Measurements from ENCODE around the gene CLASP1.

The CLASP1 gene

DNA sequence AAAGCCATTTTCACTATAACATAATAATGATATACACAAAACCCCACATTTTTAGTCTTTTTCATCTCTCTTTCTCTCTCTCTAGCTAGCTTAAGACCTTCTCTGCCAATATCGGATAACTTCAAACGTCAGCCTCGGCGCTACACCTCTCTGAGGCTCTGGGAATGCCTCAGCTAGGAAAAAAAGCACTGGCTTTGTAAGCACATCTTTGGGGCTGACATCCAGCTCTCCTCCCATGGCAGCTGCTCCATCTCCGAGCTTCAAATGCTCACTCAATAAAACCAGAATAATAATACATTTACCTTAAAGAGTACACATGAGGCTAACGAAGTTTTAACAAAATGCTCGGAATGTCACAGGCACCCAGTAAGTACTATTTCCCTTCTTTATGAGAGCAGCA, 107.8 kb downstream of the CLASP1 start (continued):
- TF ChIP-seq, protein P1, sequence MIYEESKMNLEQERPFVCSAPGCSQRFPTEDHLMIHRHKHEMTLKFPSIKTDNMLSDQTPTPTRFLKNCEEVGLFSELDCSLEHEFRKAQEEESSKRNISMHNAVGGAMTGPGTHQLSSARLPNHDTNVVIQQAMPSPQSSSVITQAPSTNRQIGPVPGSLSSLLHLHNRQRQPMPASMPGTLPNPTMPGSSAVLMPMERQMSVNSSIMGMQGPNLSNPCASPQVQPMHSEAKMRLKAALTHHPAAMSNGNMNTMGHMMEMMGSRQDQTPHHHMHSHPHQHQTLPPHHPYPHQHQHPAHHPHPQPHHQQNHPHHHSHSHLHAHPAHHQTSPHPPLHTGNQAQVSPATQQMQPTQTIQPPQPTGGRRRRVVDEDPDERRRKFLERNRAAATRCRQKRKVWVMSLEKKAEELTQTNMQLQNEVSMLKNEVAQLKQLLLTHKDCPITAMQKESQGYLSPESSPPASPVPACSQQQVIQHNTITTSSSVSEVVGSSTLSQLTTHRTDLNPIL (CRISPR knock-in tag; IDR thresholded peaks at IDR 0.05; ENCODE audit: low read depth) = no peak
- TF ChIP-seq ARNTL (CRISPR knock-in tag; IDR thresholded peaks at IDR 0.05; ENCODE audit: borderline replicate concordance, low read depth) (no peak), GLIS3 (CRISPR knock-in tag; IDR thresholded peaks at IDR 0.05) (no peak), ZNF70 (CRISPR knock-in tag; IDR thresholded peaks at IDR 0.05) (no peak)

DNA sequence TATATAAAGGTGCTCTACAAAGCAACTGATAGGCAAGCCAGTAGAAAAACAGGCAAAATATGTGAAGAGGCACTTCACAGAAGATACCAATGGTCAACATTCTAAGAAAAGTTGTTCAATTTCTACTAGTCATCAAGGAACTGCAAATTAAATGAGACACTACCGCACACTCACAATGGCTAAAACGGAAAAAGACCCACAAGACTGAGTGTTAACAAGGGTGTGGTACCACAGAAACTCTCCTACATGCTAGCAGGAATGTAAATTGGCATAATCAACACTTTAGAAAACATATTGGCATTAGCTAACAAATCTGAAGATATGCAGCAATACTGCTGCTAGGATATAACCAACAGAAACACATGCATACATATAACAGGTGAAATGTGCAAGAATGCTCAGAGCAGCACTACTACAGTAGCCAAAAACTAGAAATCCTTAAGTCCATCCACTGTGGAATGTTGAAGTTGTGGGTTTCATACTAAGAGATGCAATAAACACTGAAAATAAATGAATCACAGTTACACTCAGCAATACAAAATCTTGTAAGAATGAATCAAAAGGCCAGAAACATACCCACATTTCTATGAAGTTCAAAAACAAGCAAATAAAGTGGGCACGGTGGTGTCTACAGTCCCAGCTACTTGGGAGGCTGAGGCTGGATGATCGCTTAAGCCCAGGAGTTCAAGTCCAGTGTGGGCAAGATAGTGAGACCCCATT, 109.4 kb downstream of the CLASP1 start:
- TF ChIP-seq, protein P1 (CRISPR knock-in tag; IDR thresholded peaks at IDR 0.05; ENCODE audit: low read depth) = no peak
- TF ChIP-seq RARB (CRISPR knock-in tag; IDR thresholded peaks at IDR 0.05) = no peak
- TF ChIP-seq ESRRG (CRISPR knock-in tag; IDR thresholded peaks at IDR 0.05) = no peak
- no peak for TF ChIP-seq CSRNP3 (CRISPR knock-in tag; IDR thresholded peaks at IDR 0.05)
- TF ChIP-seq PPARA (CRISPR knock-in tag; IDR thresholded peaks at IDR 0.05; ENCODE audit: borderline replicate concordance) = no peak
- no peak for TF ChIP-seq ZNF8 (CRISPR knock-in tag; IDR thresholded peaks at IDR 0.05)
- no peak for TF ChIP-seq CSDC2 (CRISPR knock-in tag; IDR thresholded peaks at IDR 0.05)
- TF ChIP-seq, protein P2, sequence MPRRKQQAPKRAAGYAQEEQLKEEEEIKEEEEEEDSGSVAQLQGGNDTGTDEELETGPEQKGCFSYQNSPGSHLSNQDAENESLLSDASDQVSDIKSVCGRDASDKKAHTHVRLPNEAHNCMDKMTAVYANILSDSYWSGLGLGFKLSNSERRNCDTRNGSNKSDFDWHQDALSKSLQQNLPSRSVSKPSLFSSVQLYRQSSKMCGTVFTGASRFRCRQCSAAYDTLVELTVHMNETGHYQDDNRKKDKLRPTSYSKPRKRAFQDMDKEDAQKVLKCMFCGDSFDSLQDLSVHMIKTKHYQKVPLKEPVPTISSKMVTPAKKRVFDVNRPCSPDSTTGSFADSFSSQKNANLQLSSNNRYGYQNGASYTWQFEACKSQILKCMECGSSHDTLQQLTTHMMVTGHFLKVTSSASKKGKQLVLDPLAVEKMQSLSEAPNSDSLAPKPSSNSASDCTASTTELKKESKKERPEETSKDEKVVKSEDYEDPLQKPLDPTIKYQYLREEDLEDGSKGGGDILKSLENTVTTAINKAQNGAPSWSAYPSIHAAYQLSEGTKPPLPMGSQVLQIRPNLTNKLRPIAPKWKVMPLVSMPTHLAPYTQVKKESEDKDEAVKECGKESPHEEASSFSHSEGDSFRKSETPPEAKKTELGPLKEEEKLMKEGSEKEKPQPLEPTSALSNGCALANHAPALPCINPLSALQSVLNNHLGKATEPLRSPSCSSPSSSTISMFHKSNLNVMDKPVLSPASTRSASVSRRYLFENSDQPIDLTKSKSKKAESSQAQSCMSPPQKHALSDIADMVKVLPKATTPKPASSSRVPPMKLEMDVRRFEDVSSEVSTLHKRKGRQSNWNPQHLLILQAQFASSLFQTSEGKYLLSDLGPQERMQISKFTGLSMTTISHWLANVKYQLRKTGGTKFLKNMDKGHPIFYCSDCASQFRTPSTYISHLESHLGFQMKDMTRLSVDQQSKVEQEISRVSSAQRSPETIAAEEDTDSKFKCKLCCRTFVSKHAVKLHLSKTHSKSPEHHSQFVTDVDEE (CRISPR knock-in tag; IDR thresholded peaks at IDR 0.05) = no peak
- no peak for TF ChIP-seq ZFP30 (CRISPR knock-in tag; IDR thresholded peaks at IDR 0.05)
- no peak for TF ChIP-seq SNAI2 (CRISPR knock-in tag; IDR thresholded peaks at IDR 0.05)
- no peak for TF ChIP-seq GLIS3 (CRISPR knock-in tag; IDR thresholded peaks at IDR 0.05)
- TF ChIP-seq ZC3H10 (CRISPR knock-in tag; IDR thresholded peaks at IDR 0.05) = no peak
- TF ChIP-seq ZNF70 (CRISPR knock-in tag; IDR thresholded peaks at IDR 0.05) = no peak
- no peak for TF ChIP-seq ARNTL (CRISPR knock-in tag; IDR thresholded peaks at IDR 0.05; ENCODE audit: borderline replicate concordance, low read depth)

DNA sequence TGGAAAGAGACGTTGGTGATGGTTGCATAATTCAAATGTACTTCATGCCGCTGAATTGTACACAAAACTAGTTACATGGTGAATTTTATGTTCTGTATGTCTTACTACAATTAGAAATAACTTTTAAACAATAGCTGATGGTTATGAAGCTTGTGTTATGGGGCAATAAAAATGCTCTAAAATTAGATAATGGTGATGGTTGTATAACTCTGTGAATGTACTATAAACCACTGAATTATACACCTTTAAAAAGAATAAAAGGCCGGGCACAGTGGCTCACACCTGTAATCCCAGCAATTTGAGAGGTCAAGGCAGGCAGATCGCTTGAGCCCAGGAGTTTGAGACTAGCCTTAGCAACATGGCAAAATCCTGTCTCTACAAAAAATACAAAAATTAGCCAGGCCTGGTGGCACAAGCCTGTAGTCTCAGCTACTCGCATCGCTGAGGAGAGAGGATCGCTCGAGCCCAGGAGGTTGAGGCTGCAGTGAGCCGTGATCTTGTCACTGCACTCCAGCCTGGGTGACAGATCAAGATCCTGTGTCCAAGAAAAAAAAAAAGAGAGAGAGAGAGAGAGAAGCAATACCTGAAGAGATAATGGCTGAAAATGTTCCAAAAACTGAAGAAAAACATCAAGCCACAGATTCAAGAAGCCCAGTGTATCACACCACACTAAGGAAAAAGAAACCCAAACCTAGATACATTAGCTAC, 112.3 kb downstream of the CLASP1 start:
- TF ChIP-seq GLIS3 (CRISPR knock-in tag; IDR thresholded peaks at IDR 0.05) (no peak), CSRNP3 (CRISPR knock-in tag; IDR thresholded peaks at IDR 0.05) (no peak), PATZ1 (CRISPR knock-in tag; IDR thresholded peaks at IDR 0.05; ENCODE audit: borderline replicate concordance) (no peak), PPARA (CRISPR knock-in tag; IDR thresholded peaks at IDR 0.05; ENCODE audit: borderline replicate concordance) (no peak), CSDC2 (CRISPR knock-in tag; IDR thresholded peaks at IDR 0.05) (no peak)
- ATAC-seq = no peak

More for the DNA sequence above, 109.4 kb downstream of the CLASP1 start:
- ATAC-seq = no peak

Data from SK-N-SH treated with all-trans-retinoic acid at 6 μM for 48 hours (cell line).